ENCODE data around the gene SEC23B.
A peak's percentile ranks its signal among the peaks of the same experiment; 100 is the strongest.

SEC23B gene

GRCh38 chr20:18567739-18568091 is 60.0 kb downstream of the SEC23B start:
- H3K4me3 ChIP-seq (ENCODE audit: low read depth, low read length): peak overlapping the region; percentile 65
- no peak for DNase-seq (ENCODE audit: low read depth)
- no peak for TF ChIP-seq CTCF (IDR thresholded peaks at IDR 0.05; ENCODE audit: low read depth, low read length, missing control alignments)

DNA sequence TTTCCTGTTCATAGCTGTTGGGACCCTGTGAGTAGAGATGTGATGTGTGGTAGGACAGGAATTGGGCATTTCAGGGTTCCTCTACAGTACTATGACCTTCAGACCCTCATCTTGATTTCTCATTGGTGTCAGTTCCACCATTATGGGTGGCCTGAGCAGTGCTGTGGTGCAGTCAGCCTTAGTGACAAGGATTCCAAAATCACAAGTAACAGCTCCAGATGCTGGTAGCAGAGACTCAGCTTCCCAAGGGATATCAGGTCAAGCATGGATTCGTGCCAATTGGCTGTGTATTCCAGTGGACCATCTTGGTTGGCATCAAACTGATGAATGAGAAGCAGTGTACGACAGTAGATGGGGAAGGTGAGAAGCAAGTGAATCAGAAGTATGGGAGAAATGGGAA is 63.3 kb downstream of the SEC23B start:
- TF ChIP-seq CTCF (IDR thresholded peaks at IDR 0.05; ENCODE audit: low read depth, low read length, missing control alignments): no peak
- no peak overlapping the region for H3K4me3 ChIP-seq (ENCODE audit: low read depth, low read length)
- no peak for DNase-seq (ENCODE audit: low read depth)

DNA sequence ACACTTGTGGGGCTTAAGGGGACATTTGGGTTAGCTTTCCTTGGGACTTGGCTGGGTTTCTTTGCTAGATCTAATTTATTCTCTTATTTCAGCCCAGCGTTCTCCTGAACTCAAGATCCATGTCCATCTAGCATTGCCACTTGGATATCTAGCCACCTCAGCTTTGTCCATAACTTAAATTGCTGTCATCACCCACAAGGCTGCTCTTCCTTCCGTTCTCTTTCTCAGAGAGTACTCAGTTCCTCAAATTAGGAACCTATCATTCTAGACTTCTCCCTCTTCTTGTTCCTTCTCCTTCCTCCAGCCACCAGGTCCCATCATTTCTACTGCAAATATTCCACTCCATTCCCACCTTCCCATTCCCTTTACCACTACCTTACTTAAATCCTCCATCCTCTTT is 63.8 kb downstream of the SEC23B start:
- no peak for DNase-seq (ENCODE audit: low read depth)
- no peak for TF ChIP-seq CTCF (IDR thresholded peaks at IDR 0.05; ENCODE audit: low read depth, low read length, missing control alignments)
- no peak overlapping the region for H3K4me3 ChIP-seq (ENCODE audit: low read depth, low read length)

- DNase-seq (ENCODE audit: low read depth): no peak
Measured at GRCh38 chr20:18577942-18578341, 70.2 kb downstream of the SEC23B start.

GRCh38 chr20:18578581-18578980 is 70.8 kb downstream of the SEC23B start:
- no peak for TF ChIP-seq CTCF (IDR thresholded peaks at IDR 0.05; ENCODE audit: low read depth, low read length, missing control alignments)
- H3K4me3 ChIP-seq (ENCODE audit: low read depth, low read length): no peak overlapping the region
- no peak for DNase-seq (ENCODE audit: low read depth)

More at GRCh38 chr20:18577942-18578341, 70.2 kb downstream of the SEC23B start:
- TF ChIP-seq CTCF (IDR thresholded peaks at IDR 0.05; ENCODE audit: low read depth, low read length, missing control alignments): no peak
- H3K4me3 ChIP-seq (ENCODE audit: low read depth, low read length): no peak overlapping the region

DNA sequence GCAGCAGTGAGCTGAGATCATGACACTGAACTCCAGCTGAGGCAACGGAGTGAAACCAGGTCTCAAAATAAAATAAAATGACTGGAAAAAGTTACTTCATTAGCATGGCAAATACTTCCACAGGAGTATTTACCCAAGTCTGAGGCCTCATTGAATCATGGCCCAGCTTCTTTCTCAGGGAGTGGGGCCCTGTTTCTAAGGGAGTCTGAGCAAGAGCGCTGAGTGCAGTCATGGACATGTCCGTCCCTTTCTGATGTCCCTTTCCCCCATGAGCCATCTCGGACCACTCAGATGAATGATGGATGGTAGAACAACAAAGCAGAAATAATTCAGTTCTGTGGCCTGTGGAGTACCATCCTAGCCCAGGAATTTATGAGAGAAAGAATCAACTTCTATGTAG is 72.3 kb downstream of the SEC23B start:
- no peak overlapping the region for H3K4me3 ChIP-seq (ENCODE audit: low read depth, low read length)
- no peak for TF ChIP-seq CTCF (IDR thresholded peaks at IDR 0.05; ENCODE audit: low read depth, low read length, missing control alignments)
- DNase-seq (ENCODE audit: low read depth): no peak

GRCh38 chr20:18585134-18585533 is 77.4 kb downstream of the SEC23B start:
- DNase-seq (ENCODE audit: low read depth): no peak
- H3K4me3 ChIP-seq (ENCODE audit: low read depth, low read length): no peak overlapping the region
- no peak for TF ChIP-seq CTCF (IDR thresholded peaks at IDR 0.05; ENCODE audit: low read depth, low read length, missing control alignments)

All from GM12864 (cell line).